HepG2 (cell line): Measurements from ENCODE around the gene CLPTM1. TPM values are rescaled to one million over a fixed set of nuclear protein-coding genes. Genes with fewer than 3 reads are reported as not detected.
A peak's percentile ranks its signal among the peaks of the same experiment; 100 is the strongest.

Experiments used
- ATAC-seq: fragments of 200-7000 bp; cut with Tn5 transposase; 3 replicates; pipeline ENCODE4 v1.9.1; 2020; ENCODE audit warnings: mild to moderate bottlenecking, moderate library complexity
- BruUV-seq: library from RNA; stranded (reverse); fragments of 400-500 nt; replicated peaks from 2 replicates; lab custom pipeline; 2021; lab: Mats Ljungman, UMichigan
- CTCF ChIA-PET: fragments of 300-600 bp; formaldehyde crosslinking; extraction: SDS; loops from one replicate; lab custom pipeline; 2021; ENCODE audit warnings: low total read pairs, inconsistent platforms, low intra/inter-chr PET ratio; lab: Yijun Ruan, JAX
- POLR2A ChIA-PET: fragments of 350-600 bp; sonication (Branson Sonifier 250); formaldehyde crosslinking; loops from one replicate; lab custom pipeline; 2020; ENCODE audit warnings: antibody characterized with exemption, inconsistent platforms; lab: Yijun Ruan, JAX
- DNase-seq: peaks from one replicate; pipeline ENCODE4 v3.0.0-alpha.2; 2015; ENCODE audit warnings: low spot score
- FAIRE-seq: peaks from 3 replicates; lab custom pipeline; 2011; peaks lifted over from hg19 to GRCh38; lab: Jason Lieb, UNC
- H2AFZ ChIP-seq: one replicate; pipeline ENCODE4 v1.6.1; 2011; ENCODE audit warnings: low read length, inconsistent platforms
- H3K27ac ChIP-seq: fragments of 300-600 bp; 3 replicates; pipeline ENCODE4 v1.8.0; 2011; ENCODE audit warnings: mixed run types, mild to moderate bottlenecking, mixed read lengths, low read length, inconsistent platforms; ENCODE audit not compliant: insufficient read depth; ENCODE audit errors: extremely low read length
- H3K27me3 ChIP-seq, 2 experiments: fragments of 200-600 bp in 1 of 2; 2 replicates in 1 of 2; 3 replicates in 1 of 2; pipeline versions ENCODE4 v1.6.0 to v1.8.0; 2011; ENCODE audit warnings: low read length in 2 of 2, mild to moderate bottlenecking in 2 of 2, moderate library complexity in 2 of 2, inconsistent platforms in 1 of 2; ENCODE audit not compliant: insufficient read depth in 2 of 2, control insufficient read depth in 1 of 2
- H3K36me3 ChIP-seq, 2 experiments: fragments of 200-600 bp in 1 of 2; replicated peaks in 1 of 2; 2 replicates in 1 of 2; 3 replicates in 1 of 2; pipeline versions ENCODE4 v1.5.1 to v1.8.0; 2011; ENCODE audit warnings: low read length in 2 of 2, inconsistent platforms in 1 of 2; ENCODE audit not compliant: insufficient read depth in 2 of 2, control insufficient read depth in 1 of 2
- H3K4me1 ChIP-seq: 2 replicates; pipeline ENCODE4 v1.5.1; 2012; ENCODE audit warnings: low read length, inconsistent platforms; ENCODE audit not compliant: insufficient read depth
- H3K4me2 ChIP-seq: 2 replicates; pipeline ENCODE4 v1.6.0; 2011; ENCODE audit warnings: low read depth, low read length, inconsistent platforms
- H3K4me3 ChIP-seq, 3 experiments: fragments of 200-600 bp in 1 of 3; sonication (generic), shearing (Covaris generic) in 1 of 3; replicated peaks in 1 of 3; 2 replicates each; pipeline ENCODE4 v1.5.1; 2011 to 2016; ENCODE audit warnings: low read length in 3 of 3, inconsistent platforms in 2 of 3, low read depth in 2 of 3, mild to moderate bottlenecking in 2 of 3, control low read depth in 1 of 3, mixed read lengths in 1 of 3; ENCODE audit not compliant: insufficient read depth in 1 of 3
- H3K79me2 ChIP-seq: one replicate; pipeline ENCODE4 v1.6.1; 2011; ENCODE audit warnings: low read length, inconsistent platforms; ENCODE audit not compliant: insufficient read depth
- H3K9ac ChIP-seq: 2 replicates; pipeline ENCODE4 v1.6.0; 2011; ENCODE audit warnings: mild to moderate bottlenecking, low read depth, low read length, inconsistent platforms; ENCODE audit not compliant: insufficient read depth
- H3K9me3 ChIP-seq: 2 replicates; pipeline ENCODE4 v1.5.1; 2012; ENCODE audit warnings: mild to moderate bottlenecking, low read length
- H4K20me1 ChIP-seq: 2 replicates; pipeline ENCODE4 v1.6.0; 2011; ENCODE audit warnings: inconsistent platforms, mild to moderate bottlenecking, low read length, moderate library complexity; ENCODE audit not compliant: insufficient read depth
- BCLAF1 ChIP-seq: fragments of 450-650 bp; IDR thresholded peaks from 2 replicates; pipeline ENCODE4 v1.6.1; 2017; ENCODE audit warnings: mild to moderate bottlenecking
- NR2F2 ChIP-seq: IDR thresholded peaks from 2 replicates; pipeline ENCODE4 v1.6.1; 2012; ENCODE audit warnings: low read depth, inconsistent platforms, borderline replicate concordance
- SKI ChIP-seq: fragments of 450-650 bp; IDR thresholded peaks from one replicate; pipeline ENCODE4 v1.6.1; 2018; ENCODE audit warnings: mild to moderate bottlenecking; ENCODE audit not compliant: partially characterized antibody
- ZMAT3 ChIP-seq: sonication (generic); formaldehyde crosslinking; conservative IDR thresholded peaks from 2 replicates; pipeline ENCODE4 v1.7.0; 2021; ENCODE audit warnings: missing genetic modification reagents
- ZNF225 ChIP-seq: sonication (generic); formaldehyde crosslinking; IDR thresholded peaks from 2 replicates; pipeline ENCODE4 v1.4.0; 2020; ENCODE audit warnings: mild to moderate bottlenecking, missing genetic modification reagents
- ZNF549 ChIP-seq: sonication (generic); formaldehyde crosslinking; IDR thresholded peaks from 2 replicates; pipeline ENCODE4 v1.5.0; 2020; ENCODE audit warnings: missing genetic modification reagents
- WGBS: methylation state at CpG from one replicate; pipeline ENCODE4 v1.1.6; 2017; ENCODE audit warnings: low lambda C conversion rate; 5-methylcytosine and 5-hydroxymethylcytosine counted together
- in situ Hi-C: cut with HindIII; loops from 2 replicates; pipeline ENCODE4 v1.10.0; 2017; ENCODE audit warnings: low pct_unique_long_range_greater_than_20kb; ENCODE audit not compliant: extremely low pct_ligation_motif_present
- intact Hi-C: fragments of 100-400 bp; cut with micrococcal nuclease; formaldehyde crosslinking; loops from one replicate; pipeline ENCODE4 v1.10.0; 2022; ENCODE audit not compliant: unreplicated experiment
- polyA plus RNA-seq, 8 experiments: library from polyadenylated mRNA; depleted of rRNA in 3 of 8; stranded (reverse) in 7 of 8; unstranded in 1 of 8; fragments of >200 nt; fragmentation: Illumina TruSeq in 4 of 8; extraction: Trizol in 4 of 8; gene quantifications; 2 replicates each; pipeline versions ENCODE4 v1.2.1 to v1.2.3, GENCODE V29; 2011 to 2016; ENCODE audit warnings: low read depth in 4 of 8, missing spikeins in 1 of 8, mixed read lengths in 1 of 8; ENCODE audit not compliant: insufficient read depth in 1 of 8
- total RNA-seq, 5 experiments: library from RNA; depleted of rRNA; stranded (reverse); fragments of >200 nt; fragmentation: Illumina TruSeq; extraction: Trizol; gene quantifications; 2 replicates each; pipeline ENCODE4 v1.2.3, GENCODE V29; 2016; ENCODE audit warnings: low read depth in 1 of 5
- TF ChIP-seq, protein P1 (sequence below): sonication (generic); formaldehyde crosslinking; IDR thresholded peaks from 2 replicates; pipeline ENCODE4 v1.4.0; 2020; ENCODE audit warnings: missing genetic modification reagents
- TF ChIP-seq, protein P2 (sequence below), 2 experiments: sonication (generic) in 1 of 2; formaldehyde crosslinking in 1 of 2; IDR thresholded peaks; 2 replicates each; pipeline versions ENCODE4 v1.4.0 to v1.6.1; 2016 to 2020; ENCODE audit warnings: borderline replicate concordance in 1 of 2, low read depth in 1 of 2, mild to moderate bottlenecking in 1 of 2, missing genetic modification reagents in 1 of 2
- TF ChIP-seq, protein P3 (sequence below): sonication (generic); formaldehyde crosslinking; IDR thresholded peaks from 2 replicates; pipeline ENCODE4 v1.5.0; 2020; ENCODE audit warnings: missing genetic modification reagents
- TF ChIP-seq, protein P4 (sequence below): sonication (generic); formaldehyde crosslinking; IDR thresholded peaks from 2 replicates; pipeline ENCODE4 v1.5.1; 2020; ENCODE audit warnings: mild to moderate bottlenecking, missing genetic modification reagents

CLPTM1 gene
- total and polyA plus RNA-seq, 2 of the 13 experiments (the other 11 are each of a cell fraction or from before 2014, with no cell fraction given), result 34.9 to 42.8 TPM

- H3K4me1 ChIP-seq, result peaks cover 87% of the 10 kb centered on the region
- no peak overlapping the region for H3K4me2 ChIP-seq
- in situ Hi-C loops, result no loop called here
- FAIRE-seq (no peak), DNase-seq (peak; percentile 83), ATAC-seq (no peak)
- H3K79me2 ChIP-seq, result no peaks in the 10 kb centered on the region
- H3K27me3 ChIP-seq, result no peaks in the 10 kb centered on the region
- H3K36me3 ChIP-seq, result no peaks in the 10 kb centered on the region
- H3K9ac ChIP-seq, result no peak overlapping the region
- no peak overlapping the region for H3K4me3 ChIP-seq
- 35% methylated on average over 5 of the region's 5 CpGs for WGBS
- POLR2A ChIA-PET, result interaction anchor here (0.7 to 1.2 kb wide), 4 partner anchors 8 to 34 kb away, joined by 3 to 5 read pairs (median 4); partner anchors contain the start of genes APOC1 and APOE
- H3K9me3 ChIP-seq, result no peaks in the 10 kb centered on the region
- CTCF ChIA-PET, result no interaction called here
- no TSS peak for BruUV-seq
- peak overlapping the region; percentile 48 for H3K27ac ChIP-seq
- H2AFZ ChIP-seq, result no peak overlapping the region
- H4K20me1 ChIP-seq, result no peaks in the 10 kb centered on the region
- intact Hi-C loops, result no loop called here
- TF ChIP-seq, protein P1, sequence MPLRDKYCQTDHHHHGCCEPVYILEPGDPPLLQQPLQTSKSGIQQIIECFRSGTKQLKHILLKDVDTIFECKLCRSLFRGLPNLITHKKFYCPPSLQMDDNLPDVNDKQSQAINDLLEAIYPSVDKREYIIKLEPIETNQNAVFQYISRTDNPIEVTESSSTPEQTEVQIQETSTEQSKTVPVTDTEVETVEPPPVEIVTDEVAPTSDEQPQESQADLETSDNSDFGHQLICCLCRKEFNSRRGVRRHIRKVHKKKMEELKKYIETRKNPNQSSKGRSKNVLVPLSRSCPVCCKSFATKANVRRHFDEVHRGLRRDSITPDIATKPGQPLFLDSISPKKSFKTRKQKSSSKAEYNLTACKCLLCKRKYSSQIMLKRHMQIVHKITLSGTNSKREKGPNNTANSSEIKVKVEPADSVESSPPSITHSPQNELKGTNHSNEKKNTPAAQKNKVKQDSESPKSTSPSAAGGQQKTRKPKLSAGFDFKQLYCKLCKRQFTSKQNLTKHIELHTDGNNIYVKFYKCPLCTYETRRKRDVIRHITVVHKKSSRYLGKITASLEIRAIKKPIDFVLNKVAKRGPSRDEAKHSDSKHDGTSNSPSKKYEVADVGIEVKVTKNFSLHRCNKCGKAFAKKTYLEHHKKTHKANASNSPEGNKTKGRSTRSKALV (CRISPR knock-in tag), result no peak
- TF ChIP-seq, protein P2, sequence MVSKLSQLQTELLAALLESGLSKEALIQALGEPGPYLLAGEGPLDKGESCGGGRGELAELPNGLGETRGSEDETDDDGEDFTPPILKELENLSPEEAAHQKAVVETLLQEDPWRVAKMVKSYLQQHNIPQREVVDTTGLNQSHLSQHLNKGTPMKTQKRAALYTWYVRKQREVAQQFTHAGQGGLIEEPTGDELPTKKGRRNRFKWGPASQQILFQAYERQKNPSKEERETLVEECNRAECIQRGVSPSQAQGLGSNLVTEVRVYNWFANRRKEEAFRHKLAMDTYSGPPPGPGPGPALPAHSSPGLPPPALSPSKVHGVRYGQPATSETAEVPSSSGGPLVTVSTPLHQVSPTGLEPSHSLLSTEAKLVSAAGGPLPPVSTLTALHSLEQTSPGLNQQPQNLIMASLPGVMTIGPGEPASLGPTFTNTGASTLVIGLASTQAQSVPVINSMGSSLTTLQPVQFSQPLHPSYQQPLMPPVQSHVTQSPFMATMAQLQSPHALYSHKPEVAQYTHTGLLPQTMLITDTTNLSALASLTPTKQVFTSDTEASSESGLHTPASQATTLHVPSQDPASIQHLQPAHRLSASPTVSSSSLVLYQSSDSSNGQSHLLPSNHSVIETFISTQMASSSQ (IDR thresholded peaks at IDR 0.05; ENCODE audit: low read depth), result no peak
- TF ChIP-seq, protein P2 (CRISPR knock-in tag; IDR thresholded peaks at IDR 0.05; ENCODE audit: borderline replicate concordance), result no peak
- TF ChIP-seq, protein P3, sequence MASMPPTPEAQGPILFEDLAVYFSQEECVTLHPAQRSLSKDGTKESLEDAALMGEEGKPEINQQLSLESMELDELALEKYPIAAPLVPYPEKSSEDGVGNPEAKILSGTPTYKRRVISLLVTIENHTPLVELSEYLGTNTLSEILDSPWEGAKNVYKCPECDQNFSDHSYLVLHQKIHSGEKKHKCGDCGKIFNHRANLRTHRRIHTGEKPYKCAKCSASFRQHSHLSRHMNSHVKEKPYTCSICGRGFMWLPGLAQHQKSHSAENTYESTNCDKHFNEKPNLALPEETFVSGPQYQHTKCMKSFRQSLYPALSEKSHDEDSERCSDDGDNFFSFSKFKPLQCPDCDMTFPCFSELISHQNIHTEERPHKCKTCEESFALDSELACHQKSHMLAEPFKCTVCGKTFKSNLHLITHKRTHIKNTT, result no peak
- TF ChIP-seq ZMAT3 (CRISPR knock-in tag) (no peak), BCLAF1 (no peak), ZNF225 (CRISPR knock-in tag) (no peak), NR2F2 (no peak), ZNF549 (CRISPR knock-in tag) (no peak), SKI (peak; percentile 17)
- TF ChIP-seq, protein P4, sequence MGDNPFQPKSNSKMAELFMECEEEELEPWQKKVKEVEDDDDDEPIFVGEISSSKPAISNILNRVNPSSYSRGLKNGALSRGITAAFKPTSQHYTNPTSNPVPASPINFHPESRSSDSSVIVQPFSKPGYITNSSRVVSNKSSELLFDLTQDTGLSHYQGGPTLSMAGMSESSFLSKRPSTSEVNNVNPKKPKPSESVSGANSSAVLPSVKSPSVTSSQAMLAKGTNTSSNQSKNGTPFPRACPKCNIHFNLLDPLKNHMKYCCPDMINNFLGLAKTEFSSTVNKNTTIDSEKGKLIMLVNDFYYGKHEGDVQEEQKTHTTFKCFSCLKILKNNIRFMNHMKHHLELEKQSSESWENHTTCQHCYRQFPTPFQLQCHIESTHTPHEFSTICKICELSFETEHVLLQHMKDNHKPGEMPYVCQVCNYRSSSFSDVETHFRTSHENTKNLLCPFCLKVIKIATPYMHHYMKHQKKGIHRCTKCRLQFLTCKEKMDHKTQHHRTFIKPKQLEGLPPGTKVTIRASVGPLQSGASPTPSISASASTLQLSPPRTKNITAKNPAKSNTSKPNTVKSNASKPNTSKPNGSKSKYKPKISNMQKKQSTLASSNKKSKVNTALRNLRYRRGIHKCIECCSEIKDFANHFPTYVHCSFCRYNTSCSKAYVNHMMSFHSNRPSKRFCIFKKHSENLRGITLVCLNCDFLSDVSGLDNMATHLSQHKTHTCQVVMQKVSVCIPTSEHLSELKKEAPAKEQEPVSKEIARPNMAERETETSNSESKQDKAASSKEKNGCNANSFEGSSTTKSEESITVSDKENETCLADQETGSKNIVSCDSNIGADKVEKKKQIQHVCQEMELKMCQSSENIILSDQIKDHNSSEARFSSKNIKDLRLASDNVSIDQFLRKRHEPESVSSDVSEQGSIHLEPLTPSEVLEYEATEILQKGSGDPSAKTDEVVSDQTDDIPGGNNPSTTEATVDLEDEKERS, result no peak
These were observed 15.5 kb upstream of the CLPTM1 start for GRCh38 chr19:44939668-44940067.
